GM04504 (cell line): Measurements from ENCODE around the gene CST3.
"Not testable (repeated sequence)": the region's sequence is repeated elsewhere in the genome, so short reads cannot be mapped to it uniquely, and the experiment has no call there.

Experiments used
- DNase-seq: peaks from one replicate; pipeline ENCODE4 v3.0.0-alpha.2; 2012; ENCODE audit warnings: low read depth

The CST3 gene

DNA sequence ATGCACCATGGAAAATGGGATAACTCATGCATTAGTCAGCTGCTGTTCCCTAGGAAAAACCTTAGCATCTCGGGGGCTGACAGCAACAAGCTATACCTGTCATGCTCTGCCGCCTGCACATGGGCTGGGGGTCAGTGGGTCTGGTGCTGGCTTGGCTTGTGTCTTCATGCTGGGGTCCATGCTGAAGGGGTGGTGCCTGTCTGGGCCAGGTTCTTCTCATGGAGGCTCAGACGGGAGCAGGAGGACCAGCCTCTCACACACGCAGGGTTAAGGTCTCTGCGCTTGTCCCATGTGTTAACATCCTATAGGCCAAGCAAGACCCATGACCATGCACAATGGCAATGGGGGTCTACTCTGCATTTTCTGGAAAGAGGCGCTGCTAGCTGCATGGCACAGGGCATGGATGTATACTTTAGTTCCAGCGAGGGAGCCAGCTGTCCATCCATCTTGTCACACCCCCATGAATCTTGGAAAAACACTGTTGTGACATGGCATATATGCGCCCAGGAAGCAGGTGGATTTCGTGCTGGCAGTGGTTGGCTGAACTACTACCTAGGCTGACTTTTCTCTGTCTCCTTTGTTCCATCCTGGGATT, 24.6 kb upstream of the CST3 start:
- DNase-seq, result no peak

DNA sequence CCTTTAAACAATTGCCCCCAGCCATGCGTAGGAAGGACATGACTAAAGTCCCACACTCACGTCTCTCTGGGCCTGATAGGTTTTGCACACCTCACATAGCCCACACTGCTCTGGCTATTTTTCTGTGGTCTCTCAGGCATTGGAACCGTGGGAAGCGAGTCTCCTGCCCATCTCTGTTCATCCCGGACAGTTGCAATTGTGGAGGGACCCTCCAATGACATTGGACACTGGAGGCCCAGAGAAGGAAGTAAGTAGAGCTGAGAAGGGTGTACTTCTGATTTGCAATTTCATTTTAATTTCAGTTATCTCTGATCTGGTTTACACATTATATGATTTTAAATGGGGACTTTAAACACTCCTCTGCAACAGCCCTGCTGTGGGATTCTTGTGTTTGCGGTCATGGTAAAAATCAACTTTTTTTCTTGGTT, 23.3 kb upstream of the CST3 start:
- DNase-seq, result no peak

DNA sequence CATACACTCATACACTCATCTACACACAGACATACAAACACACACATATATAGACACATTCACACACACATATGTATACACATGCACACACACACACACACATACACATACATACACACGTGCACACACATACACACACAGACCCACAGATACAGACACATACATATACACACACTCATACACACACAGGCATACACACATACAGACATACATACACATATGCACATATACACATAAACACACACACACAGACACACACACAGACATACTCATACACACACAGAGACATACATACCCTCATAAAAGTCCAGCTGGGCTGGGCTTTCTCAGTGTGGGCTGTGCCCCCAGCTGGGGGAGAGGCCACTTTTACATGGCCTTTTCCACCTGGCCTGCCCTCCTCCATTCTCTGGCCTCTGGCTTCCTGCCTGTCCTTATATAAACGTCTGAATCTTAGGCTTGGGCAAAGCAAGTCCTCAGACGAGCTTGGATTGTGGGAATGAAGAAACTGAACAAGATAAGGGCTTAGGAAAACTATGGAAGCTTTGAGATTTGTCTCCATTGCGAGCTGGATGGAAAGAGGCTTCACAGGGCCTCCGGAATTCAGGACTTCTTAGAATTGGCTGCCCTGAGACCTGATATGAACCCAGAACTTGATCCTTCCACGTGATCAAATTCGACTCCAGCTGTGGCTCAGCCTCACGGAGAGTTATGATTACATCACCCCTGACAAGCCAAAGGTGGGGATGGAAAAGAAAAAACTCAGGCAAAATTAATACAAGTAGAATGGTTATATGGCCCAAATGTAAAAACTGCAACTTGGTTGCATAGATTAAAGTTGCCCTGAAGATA, 22.5 kb upstream of the CST3 start:
- no peak for DNase-seq

DNA sequence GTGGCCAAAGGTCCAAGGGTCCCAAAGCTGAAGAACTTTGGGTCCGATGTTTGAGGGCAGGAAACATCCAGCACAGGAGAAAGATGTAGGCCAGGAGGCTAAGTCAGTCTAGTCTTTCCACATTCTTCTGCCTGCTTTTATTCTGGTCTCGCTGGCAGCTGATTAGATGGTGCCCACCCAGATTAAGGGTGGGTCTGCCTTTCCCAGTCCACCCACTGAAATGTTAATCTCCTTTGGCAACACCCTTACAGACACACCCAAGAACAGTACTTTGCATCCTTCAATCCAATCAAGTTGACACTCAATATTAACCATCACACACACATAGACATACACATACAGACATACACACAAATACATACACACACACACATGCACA, 21.8 kb upstream of the CST3 start:
- DNase-seq, result not testable (repeated sequence)

DNA sequence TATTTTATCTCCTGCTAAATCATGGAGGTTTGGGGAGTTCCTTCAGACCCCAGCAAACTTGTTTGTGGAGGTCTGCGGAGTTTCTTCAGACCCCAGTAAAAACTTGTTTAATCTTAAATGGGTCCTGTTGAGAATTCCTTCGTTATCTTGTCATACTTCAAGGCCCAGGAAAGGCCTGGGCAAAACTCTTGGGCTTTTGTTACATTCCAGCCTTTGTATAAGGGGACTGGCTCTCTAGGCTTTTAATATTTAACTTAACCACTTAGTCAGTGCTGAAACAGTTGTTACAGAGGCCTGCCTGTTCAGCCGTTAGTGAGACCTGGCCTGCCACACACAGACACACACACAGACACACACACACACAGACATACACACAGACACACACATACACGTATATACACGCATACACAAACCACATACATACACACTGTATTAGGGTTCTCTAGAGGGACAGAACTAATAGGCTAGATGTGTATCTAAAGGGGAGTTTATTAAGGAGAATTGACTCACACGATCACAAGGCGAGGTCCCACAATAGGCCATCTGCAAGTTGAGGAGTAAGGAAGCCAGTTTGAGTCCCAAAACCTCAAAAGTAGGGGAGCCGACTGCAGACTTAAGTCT, 21.3 kb upstream of the CST3 start:
- no peak for DNase-seq

DNA sequence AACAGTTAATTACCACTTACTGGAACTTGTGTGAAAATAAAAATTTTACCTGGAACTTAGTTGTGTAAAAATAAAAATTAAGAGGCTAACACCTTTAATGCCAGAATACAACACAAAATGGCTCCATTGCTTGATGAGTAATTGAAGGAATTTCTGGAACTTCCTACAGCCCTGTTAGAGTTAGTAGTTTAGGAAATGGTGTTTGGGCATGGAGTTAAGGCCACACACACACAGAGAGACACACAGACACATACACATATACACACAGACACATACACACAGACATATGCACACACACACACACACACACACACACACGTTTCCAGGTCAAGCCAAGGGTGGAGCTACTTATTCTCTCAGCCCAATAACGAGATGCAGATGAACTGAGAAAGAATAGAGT, 20.6 kb upstream of the CST3 start:
- no peak for DNase-seq

DNA sequence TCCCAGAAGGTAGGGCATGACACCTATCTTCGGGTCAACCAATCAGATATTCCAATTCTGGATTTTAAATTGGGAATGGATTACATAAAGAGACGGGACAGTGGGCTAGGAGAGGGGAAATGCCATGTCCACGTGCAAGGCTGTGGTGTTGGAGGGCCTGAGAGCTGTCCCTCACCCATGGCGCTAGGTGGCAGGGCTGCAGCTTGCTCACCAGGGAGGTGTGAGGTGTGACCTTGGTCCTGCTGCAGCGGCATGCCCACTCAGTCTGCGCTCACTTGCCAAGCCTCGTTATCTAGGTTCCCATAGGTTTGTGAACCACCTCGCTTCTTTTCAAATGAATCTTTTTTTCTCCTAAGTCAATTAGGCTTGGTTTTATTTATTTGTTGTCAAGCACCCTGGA, 19.4 kb upstream of the CST3 start:
- no peak for DNase-seq

DNA sequence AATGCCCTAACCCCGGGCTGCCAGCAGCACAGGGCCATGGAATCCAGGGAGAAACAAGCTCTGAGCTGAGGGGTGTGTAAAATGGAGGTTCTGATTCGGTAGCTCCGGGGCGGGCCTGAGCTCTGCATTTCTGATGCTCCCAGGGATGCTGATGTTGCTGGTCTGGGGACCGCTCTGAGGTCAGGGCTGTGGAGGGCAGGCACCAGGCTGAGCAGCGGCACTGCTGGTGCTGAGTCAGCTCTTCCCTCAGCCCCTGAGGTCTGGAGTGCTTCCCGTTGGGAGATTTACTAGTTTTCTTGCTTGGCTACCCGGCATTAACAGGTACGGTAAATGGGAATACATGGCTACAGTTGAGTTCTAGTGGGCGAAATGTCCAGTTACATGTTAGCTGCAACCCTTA, 18.6 kb upstream of the CST3 start:
- DNase-seq, result no peak

DNA sequence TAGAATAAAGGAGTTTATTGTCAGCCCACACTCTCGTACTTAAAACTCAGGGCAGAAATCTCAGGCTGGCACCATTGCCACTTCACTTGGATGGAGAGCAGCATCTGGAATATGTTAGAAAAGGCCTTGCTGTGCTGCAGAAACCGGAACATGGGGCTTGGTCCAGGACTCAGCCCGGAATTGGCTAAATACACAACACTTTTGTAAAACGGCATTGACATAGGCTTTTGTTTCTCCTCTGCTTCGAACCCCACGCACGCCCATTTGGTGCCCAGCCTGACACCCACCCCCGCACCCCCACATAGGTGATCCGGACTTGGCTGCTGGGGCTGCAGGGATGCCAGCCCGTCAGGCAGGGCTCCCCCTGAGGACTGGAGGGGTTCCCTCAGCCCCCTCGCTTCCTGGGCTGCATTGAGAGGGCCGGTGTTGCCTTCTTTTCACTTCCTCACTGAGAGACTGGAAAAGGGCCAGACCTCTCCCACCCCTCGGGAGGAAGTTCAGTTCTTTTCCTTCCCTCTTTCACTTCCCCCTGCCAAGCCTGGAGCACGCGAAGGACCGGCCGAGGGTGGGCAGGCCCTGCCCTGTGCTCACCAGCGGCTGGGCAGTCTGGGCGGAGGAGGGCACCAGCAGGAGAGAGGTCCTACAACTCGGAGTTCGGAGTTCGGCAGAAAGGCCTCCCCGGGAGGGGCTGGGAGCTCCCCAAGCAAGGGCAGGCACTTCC, 17.9 kb upstream of the CST3 start:
- no peak for DNase-seq

DNA sequence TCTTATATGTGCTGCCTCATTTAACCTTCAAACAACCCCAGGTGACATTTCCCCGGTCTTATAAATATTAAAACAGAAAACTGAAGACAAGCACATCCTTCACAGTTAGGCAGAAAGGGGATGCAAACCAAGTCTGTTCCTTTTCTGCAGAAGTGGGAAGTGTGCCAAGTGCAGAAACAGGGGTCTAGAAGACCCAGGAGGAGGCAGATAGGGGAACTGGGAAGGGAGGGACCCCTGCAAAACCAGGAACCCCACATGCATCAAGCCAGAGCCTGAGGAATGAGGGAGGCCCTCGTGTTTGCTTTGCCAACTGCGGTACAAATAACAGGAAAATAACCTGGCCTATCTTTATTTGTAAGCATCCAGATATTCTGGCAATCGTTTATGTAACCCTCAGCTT, 17.0 kb upstream of the CST3 start:
- no peak for DNase-seq

DNA sequence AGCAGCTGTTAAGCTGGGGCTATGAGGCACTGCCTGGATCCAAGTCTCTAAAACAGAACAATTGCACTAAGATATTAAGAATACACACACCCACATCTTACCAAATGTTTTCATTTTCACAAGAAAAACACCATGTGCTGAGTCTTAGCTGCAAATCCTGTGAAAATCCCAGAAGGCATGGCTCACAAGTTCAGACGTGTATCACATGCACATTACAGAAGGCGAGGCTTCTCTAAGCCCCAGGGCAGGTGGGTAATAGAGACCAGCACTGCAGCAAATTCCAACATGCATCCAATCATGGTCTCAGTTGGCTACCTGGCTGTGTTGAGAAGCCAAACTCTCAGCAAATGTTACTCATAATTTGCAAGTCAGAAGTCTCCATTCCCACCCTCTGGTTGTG, 16.2 kb upstream of the CST3 start:
- no peak for DNase-seq

DNA sequence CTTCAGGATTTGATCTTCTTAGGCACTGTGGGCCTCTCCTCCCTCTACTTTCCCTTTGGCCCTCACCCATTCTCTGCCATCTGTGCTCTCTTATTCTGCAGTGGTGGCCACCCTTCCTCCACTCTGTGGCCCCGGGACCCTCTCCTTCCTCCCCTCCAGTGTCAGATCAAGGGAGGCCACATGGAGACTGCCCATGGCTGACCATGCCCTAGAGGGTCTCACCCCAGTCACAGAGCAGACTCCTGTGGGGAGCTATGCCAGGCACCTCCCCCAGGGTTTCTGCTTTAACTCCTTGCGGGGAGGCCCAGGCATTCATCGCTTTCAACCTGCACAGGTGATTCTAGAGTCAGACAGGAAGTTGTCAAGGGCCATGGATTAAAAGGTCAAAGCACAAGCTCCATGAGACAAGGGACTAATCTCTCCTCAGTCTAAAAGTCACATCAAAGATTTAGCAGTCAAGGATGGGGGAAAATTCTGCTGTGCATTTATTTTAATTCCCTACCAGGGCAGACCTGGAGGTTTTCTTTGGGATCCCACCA, 15.7 kb upstream of the CST3 start:
- DNase-seq, result no peak

DNA sequence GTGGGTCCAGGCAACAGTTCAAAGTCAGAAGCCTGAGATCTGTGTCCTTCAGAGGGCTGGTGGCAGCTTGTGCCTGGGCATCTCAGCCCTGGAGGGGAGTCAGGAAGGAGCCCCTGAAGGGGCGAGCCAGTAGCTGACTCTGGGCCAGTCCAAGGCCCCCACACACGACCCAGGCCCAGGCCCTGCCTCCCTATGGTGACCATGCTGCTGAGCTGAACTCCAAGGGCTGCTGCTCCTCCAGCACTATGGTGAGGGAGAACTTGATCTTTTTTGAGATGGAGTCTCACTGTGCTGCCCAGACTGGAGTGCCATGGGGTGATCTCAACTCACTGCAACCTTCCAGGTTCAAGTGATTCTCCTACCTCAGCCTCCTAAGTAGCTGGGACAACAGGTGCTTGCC, 15.2 kb upstream of the CST3 start:
- DNase-seq, result no peak

DNA sequence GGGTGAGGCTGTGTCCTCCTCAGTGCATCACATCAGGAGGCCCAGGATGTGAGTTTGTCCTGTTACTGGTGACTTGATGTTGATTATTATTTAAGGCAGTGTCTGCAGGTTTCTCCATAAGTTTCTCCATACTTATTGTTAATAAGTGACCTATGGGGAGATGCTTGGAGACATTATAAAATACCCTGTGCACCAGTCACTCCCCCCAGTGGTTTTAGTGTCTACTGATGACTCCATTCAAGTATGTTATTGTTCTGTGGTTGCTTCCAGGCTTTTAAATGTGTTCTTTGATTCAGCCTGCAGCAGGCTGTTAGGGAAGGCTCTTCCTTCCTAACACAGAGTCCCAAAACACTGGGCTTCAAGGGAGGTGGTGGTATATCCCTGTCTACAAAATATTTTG, 14.6 kb upstream of the CST3 start:
- no peak for DNase-seq

DNA sequence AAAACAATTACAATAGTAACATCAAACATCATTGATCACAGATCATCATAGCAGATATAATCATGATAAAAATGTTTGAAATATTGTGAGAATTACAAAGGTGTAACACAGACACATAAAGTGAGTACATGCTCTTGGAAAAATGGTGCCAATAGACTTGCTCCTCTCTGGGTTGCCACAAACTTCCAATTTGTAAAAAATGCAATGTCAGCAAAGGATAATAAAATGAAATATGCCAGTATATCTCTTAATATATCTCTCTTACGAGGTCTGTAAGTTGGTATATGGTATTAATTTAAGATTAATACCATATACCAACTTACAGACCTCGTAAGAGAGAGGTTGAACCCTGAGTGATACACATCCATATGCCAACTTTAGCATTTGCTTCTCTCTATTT, 13.4 kb upstream of the CST3 start:
- DNase-seq, result no peak

DNA sequence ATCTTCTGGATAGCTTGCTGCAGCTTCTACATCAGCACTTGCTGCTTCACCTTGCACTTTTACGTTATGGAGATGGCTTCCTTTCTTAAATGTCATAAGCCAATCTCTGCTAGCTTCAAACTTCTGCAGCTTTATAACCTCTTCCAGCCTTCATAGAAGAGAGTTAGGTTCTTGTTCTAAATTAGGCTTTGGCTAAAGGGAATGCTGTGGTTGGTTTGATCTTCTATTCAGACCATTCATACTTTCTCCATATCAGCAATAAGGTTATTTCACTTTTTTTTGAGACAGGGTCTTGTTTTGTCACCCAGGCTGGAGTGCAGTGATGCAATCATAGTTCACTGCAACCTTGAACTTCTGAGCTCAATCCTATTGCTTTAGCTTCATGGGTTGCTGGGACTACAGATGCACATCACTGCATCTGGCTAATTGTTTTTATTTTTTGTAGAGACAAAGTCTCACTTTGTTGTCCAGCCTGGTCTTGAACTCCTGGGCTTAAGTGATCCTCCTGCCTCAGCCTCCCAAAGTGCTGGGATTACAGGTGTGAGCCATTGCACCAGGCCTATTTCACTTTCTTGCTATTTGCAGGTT, 12.2 kb upstream of the CST3 start:
- DNase-seq, result no peak

DNA sequence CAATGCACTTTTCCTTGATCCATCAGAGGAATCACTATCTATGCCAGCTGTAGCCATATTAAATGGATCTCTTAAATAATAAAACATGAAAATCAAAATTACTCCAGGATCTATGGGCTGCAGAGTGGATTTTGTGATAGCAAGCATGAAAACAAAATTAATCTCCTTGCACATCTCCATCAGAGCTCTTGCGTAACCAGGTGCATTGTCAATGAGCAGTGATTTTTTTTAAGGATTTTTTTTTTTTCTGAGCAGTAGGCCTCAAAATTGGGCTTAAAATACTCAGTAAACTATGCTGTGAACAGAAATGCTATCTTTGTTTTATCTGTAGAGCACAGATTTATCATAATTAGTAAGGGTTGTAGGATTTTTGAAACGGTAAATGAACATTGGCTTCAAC, 11.5 kb upstream of the CST3 start:
- no peak for DNase-seq

DNA sequence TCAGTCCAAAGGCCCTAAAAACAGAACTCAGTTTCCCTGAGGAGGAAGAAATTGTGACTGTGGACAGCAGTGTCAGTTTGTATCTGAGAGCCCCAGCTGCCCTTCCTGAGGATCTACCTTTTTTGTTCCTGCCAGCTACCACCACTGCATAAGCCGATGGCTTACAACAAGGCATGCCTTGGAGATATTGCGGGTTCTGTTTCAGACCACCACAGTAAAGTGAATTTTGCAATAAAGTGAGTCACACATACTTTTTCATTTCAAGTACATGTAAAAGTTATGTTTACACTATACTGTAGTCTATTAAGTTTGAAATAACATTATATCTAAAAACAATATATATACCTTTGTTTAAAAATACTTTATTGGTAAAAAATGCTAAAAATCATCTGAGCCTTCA, 9.6 kb upstream of the CST3 start:
- DNase-seq, result no peak

DNA sequence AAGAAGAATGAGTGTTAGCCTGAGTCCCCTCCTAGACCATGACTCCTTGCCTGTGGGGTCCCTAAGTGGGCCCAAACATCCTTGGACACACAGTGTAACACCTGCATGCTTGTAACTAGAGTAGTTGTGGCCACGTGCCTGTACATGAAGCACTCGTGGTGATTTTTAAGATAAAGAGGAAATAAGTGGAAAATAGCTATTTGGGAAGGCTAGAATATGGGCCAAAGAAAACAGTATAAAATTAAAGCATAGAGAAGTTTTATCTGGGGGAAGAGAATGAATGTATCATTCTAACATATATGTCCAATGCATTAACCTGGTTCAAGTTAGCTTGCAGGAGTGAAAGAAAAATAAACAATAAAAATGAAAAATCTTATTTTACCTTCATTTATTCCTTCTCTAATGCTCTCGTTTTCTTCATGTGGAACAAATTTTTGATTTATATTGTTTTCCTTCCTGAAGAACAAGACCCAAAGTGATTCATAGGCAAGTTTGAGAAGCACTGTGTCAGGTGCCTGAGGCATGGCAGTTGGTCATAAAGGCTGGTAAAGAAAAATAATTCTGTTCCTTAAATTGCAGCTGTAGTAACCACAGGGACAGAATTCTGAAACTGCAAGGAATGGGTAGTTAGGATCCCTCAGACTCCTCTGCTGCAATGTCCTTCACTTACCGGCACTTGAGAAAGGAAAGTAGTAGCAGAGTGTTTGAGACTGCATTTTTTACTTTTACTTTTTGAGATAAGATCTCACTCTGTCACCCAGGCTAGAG, 8.5 kb upstream of the CST3 start:
- no peak for DNase-seq

DNA sequence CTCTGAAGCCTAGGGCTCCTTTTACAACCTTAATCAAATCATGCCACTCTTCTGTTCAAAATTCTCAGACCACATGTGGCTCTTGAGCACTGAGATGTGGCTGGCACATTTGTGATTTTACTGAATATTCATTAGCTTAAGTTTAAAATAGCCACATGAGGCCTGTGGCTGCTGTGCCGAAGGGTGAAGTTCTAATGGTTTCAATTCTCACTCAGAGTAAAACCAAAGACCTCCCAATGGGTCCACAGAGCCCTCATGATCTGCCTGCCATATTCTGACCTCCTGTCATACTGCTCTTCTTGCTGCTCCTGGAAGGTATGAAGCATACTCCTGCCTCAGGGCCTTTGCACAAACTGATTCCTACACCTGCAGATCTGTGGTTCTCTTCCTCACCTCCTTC, 7.8 kb upstream of the CST3 start:
- no peak for DNase-seq

DNA sequence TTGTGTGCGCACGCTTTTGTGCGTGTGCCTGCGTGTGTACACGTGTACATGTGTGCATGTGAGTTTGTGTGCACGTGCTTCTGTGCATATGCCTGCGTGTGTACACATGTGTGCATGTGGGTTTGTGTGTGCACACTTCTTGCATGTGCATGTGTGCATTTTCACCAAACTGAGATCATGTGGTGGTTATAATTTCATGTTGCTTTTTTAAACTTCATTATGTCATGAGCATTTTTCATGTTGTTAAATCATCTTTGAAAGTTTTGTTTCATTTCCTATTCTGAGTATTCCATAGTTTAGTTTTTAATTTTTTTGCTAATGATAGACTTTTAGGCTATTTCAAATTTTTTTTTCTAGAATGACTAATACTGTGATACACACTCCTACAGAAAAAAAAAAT, 6.4 kb upstream of the CST3 start:
- DNase-seq, result no peak

DNA sequence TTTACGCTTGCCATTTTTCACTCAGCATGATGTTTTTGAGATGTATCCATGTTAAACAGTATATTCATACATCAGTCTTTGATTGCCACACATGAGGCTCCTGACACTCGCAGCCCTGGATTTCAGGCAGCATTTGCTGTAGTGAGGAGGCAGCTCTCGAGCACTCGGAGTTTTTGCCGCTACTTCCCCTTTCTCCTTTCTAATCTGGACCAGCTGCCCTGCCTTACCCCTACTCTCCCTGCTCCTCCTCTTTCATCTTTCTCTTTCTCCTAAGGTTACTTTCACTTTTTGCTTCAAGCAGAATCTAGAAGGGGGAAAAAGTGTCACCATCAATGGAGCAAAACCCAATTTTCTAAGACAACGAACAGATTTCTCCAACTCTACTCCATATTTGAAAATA, 5.9 kb upstream of the CST3 start:
- DNase-seq, result no peak
